Measurements from ENCODE around the gene ABCG1. TPM values are rescaled to one million over a fixed set of nuclear protein-coding genes. Genes with fewer than 3 reads are reported as not detected.
A peak's percentile ranks its signal among the peaks of the same experiment; 100 is the strongest.

The ABCG1 gene
- total RNA-seq, 2 experiments from 2014 or later: 6.7 to 13.2 TPM

DNA sequence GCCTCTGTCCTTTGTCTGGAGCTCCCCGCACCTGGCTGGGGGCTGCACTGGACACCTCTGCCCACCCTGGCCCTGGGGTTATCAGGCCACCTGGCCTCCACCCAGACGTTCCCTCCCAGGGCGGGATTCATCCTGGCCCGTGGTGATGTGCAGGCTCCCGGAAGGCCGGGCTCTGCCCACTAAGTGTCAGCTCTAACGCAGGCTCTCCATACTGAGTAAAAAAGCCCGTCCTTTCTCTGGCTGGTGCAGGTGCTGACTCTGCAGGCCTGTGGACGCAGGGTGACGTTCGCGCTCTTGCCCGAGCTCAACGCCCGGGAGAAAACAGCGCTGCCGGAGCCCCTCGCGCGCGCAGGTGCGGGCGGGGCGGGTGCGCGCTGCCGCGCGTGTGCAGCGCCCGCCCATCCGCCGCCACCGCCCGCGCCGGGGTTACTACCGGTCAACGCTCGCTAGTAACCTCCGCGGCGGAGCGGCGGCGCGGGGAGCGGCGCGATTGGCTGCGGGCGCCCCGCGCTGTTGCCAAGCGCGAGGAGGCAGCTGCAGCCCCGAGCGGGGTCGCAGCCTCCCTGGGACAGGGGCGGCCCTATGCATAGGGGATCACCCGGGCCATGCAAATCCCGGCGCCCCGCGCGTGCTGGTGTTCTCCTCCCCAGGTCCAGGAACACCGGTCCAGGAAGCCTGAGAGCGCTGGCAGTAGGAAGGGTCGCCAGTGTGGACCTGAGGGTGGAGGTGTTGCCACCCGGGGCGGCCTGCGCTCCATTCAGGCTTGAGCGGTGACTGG, 15.7 kb downstream of the ABCG1 start:
- Mint-ChIP-seq H3K27me3 (no peaks in the 10 kb centered on the region), H3K27ac (peak overlapping the region; percentile 89), H3K36me3 (peaks cover 3% of the 10 kb centered on the region), H3K9me3 (ENCODE audit: low read depth) (no peaks in the 10 kb centered on the region), H3K4me3 (peak overlapping the region; percentile 64), H3K4me1 (peaks cover 87% of the 10 kb centered on the region)
- DNase-seq (peak; percentile 86), ATAC-seq (peak; percentile 76)
- CTCF ChIA-PET: interaction anchor here (0.7 to 3.6 kb wide), 10 partner anchors 9 to 170 kb away, joined by 3 to 25 read pairs (median 9); partner anchors contain the start of gene ABCG1

DNA sequence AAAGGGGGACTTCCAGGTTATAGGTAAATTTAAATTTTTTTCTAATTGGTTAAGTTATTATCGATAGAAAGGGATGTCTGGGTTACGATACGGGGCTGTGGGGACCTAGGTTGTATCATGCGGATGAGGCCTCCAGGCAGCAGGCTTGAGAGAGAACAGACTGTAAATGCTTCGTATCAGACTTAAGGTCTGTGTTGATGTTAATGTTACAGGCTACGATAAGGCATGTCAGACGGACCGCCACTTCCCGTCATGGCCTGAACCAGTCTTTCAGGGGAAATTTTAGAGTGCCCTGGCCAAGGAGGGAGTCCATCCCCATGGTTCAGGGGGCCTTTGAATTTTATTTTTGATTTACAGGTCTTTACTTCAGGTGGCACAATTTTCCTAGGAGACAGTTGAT, 16.7 kb downstream of the ABCG1 start:
- Mint-ChIP-seq H3K4me3 (no peak overlapping the region), H3K27ac (peak overlapping the region; percentile 86), H3K9me3 (ENCODE audit: low read depth) (no peaks in the 10 kb centered on the region), H3K36me3 (peaks cover 1% of the 10 kb centered on the region), H3K27me3 (no peaks in the 10 kb centered on the region), H3K4me1 (peaks cover 82% of the 10 kb centered on the region)
- CTCF ChIA-PET: interaction anchor here (1.2 to 3.6 kb wide), 3 partner anchors 15 to 90 kb away, joined by 3 to 25 read pairs (median 24); partner anchors contain the start of gene ABCG1
- DNase-seq (no peak), ATAC-seq (no peak)

GRCh38 chr21:42236014-42236413, 17.1 kb downstream of the ABCG1 start:
- Mint-ChIP-seq H3K4me3 (no peak overlapping the region), H3K27me3 (no peaks in the 10 kb centered on the region), H3K27ac (peak overlapping the region; percentile 86), H3K9me3 (ENCODE audit: low read depth) (no peaks in the 10 kb centered on the region), H3K4me1 (peaks cover 80% of the 10 kb centered on the region), H3K36me3 (no peaks in the 10 kb centered on the region)
- CTCF ChIA-PET: interaction anchor here (1.2 to 4.4 kb wide), 2 partner anchors 25 to 90 kb away, joined by 3 to 64 read pairs; no protein-coding TSS in a partner anchor
- DNase-seq (no peak), ATAC-seq (no peak)

DNA sequence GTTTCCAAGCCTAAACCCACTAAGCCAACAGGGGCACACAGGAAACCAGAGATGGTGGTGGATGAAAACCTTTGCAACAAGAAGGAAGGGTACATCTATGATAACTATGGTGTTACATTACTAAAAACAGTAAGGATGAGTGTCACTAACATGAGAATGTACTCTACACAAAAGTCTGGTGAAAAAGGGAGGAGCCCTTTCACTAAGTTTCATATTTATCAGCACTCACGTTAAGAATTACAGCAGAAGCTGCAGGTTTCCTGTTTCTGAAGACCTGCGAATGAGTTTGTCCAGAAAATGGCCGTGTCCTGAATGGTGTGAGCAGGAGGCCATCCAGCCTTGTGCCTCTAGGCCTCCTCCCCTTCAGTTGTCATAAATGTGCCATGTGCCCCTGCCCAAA, 17.8 kb downstream of the ABCG1 start:
- ATAC-seq (peak; percentile 17), DNase-seq (peak; percentile 51)
- no peak overlapping the region for H3K4me3 Mint-ChIP-seq
- H3K36me3 Mint-ChIP-seq: no peaks in the 10 kb centered on the region
- H3K4me1 Mint-ChIP-seq: peaks cover 74% of the 10 kb centered on the region
- H3K27me3 Mint-ChIP-seq: no peaks in the 10 kb centered on the region
- H3K9me3 Mint-ChIP-seq (ENCODE audit: low read depth): no peaks in the 10 kb centered on the region
- H3K27ac Mint-ChIP-seq: peak overlapping the region; percentile 86
- CTCF ChIA-PET: interaction anchor here (1.1 to 4.4 kb wide), 7 partner anchors 24 to 91 kb away, joined by 3 to 64 read pairs (median 8); no protein-coding TSS in a partner anchor

DNA sequence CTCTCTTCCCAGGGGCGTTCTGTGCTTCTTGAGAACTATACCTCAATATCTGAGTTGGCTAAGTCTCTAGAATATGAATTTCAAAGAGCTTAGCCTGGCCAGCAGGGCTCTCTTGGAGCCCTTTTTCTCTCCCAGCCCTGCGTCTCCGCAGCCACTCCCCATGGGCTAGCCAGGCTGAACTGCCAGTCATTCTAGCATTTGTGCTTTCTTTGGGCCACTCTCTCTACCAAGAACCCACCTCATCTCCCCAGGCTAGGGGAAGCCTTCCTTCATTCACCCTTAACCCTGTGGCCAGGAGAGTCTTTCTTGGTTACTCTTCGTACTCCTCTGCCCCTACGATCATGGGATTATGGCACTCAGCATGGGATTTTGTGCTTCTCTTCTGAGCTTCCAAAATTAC, 18.2 kb downstream of the ABCG1 start:
- CTCF ChIA-PET: interaction anchor here (0.7 to 4.4 kb wide), 10 partner anchors 10 to 92 kb away, joined by 3 to 64 read pairs (median 10); partner anchors contain the start of gene ABCG1
- no peak for ATAC-seq
- peak overlapping the region; percentile 13 for H3K4me3 Mint-ChIP-seq
- no peaks in the 10 kb centered on the region for H3K27me3 Mint-ChIP-seq
- no peak for DNase-seq
- H3K9me3 Mint-ChIP-seq (ENCODE audit: low read depth): no peaks in the 10 kb centered on the region
- peak overlapping the region; percentile 86 for H3K27ac Mint-ChIP-seq
- peaks cover 71% of the 10 kb centered on the region for H3K4me1 Mint-ChIP-seq
- H3K36me3 Mint-ChIP-seq: no peaks in the 10 kb centered on the region

GRCh38 chr21:42237577-42237976, 18.6 kb downstream of the ABCG1 start:
- Mint-ChIP-seq H3K36me3 (no peaks in the 10 kb centered on the region), H3K9me3 (ENCODE audit: low read depth) (no peaks in the 10 kb centered on the region), H3K27me3 (no peaks in the 10 kb centered on the region), H3K4me1 (peaks cover 67% of the 10 kb centered on the region), H3K4me3 (peak overlapping the region; percentile 47), H3K27ac (peak overlapping the region; percentile 86)
- ATAC-seq: no peak
- DNase-seq: peak; percentile 75
- CTCF ChIA-PET: interaction anchor here (0.7 to 4.4 kb wide), 14 partner anchors 8 to 92 kb away, joined by 3 to 64 read pairs (median 6); partner anchors contain the start of gene ABCG1

GRCh38 chr21:42238185-42238934, 19.4 kb downstream of the ABCG1 start:
- no peaks in the 10 kb centered on the region for H3K36me3 Mint-ChIP-seq
- peaks cover 59% of the 10 kb centered on the region for H3K4me1 Mint-ChIP-seq
- no peaks in the 10 kb centered on the region for H3K27me3 Mint-ChIP-seq
- ATAC-seq: peak; percentile 22
- CTCF ChIA-PET: interaction anchor here (0.9 to 4.4 kb wide), 18 partner anchors 8 to 211 kb away, joined by 3 to 64 read pairs (median 6); partner anchors contain the start of gene ABCG1
- H3K9me3 Mint-ChIP-seq (ENCODE audit: low read depth): no peaks in the 10 kb centered on the region
- peak; percentile 74 for DNase-seq
- H3K4me3 Mint-ChIP-seq: peak overlapping the region; percentile 47
- H3K27ac Mint-ChIP-seq: peak overlapping the region; percentile 86

DNA sequence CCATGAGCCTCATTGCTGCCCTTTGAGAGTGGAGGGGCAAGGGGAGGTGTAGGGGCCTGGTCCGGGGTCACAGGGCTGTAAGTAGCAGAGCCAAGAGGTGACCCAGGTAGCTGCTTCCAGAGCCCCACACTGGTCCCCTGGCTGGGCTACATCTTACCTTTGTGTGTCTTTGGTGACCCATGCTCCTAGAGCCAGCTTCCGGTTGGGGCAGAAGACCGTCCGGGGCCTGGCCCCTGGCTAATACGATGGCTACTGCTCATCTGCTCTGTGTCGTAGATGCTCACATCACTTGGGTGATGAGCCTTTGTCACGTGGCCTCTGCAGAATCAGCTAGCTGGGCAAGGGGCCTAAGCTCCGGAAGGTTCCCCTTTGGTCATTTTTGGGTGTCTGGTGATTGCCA, 20.6 kb downstream of the ABCG1 start:
- Mint-ChIP-seq H3K27me3 (no peaks in the 10 kb centered on the region), H3K4me3 (no peak overlapping the region), H3K27ac (no peak overlapping the region), H3K9me3 (ENCODE audit: low read depth) (no peaks in the 10 kb centered on the region), H3K4me1 (peaks cover 48% of the 10 kb centered on the region), H3K36me3 (no peaks in the 10 kb centered on the region)
- no peak for DNase-seq
- no peak for ATAC-seq
- CTCF ChIA-PET: interaction anchor here (0.9 to 4.4 kb wide), 12 partner anchors 7 to 94 kb away, joined by 3 to 64 read pairs (median 6); partner anchors contain the start of gene ABCG1

GRCh38 chr21:42239973-42240372, 21.0 kb downstream of the ABCG1 start:
- Mint-ChIP-seq H3K27me3 (no peaks in the 10 kb centered on the region), H3K27ac (no peak overlapping the region), H3K36me3 (no peaks in the 10 kb centered on the region), H3K9me3 (ENCODE audit: low read depth) (no peaks in the 10 kb centered on the region), H3K4me1 (peaks cover 48% of the 10 kb centered on the region), H3K4me3 (no peak overlapping the region)
- CTCF ChIA-PET: interaction anchor here (1.5 to 4.4 kb wide), 5 partner anchors 13 to 94 kb away, joined by 3 to 64 read pairs (median 9); no protein-coding TSS in a partner anchor
- ATAC-seq (no peak), DNase-seq (no peak)

DNA sequence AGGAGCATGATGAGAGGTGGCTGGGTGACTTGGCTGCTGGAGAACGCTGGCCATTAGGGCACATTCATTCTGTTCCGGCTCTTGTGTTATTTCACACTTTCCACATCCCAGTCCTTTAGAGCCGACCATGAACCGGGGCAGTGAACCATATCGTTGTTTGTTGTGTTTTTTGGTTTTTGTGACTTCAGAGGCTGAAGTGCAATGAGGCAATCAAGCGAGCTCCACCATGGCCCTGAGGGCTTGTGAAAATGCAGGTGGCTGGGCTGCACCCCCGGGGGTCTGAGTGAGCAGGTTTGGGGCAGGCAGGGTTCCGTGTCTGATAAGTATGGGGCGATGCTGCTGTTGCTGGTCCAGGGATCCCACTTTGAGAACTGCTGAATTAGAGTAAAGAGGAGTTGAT, 23.7 kb downstream of the ABCG1 start:
- peaks cover 9% of the 10 kb centered on the region for H3K27me3 Mint-ChIP-seq
- H3K27ac Mint-ChIP-seq: no peak overlapping the region
- H3K4me3 Mint-ChIP-seq: no peak overlapping the region
- CTCF ChIA-PET: interaction anchor here (2.6 kb wide), 1 partner anchor 16 kb away, joined by 10 read pairs; no protein-coding TSS in a partner anchor
- peaks cover 21% of the 10 kb centered on the region for H3K4me1 Mint-ChIP-seq
- H3K36me3 Mint-ChIP-seq: no peaks in the 10 kb centered on the region
- ATAC-seq: no peak
- no peak for DNase-seq
- H3K9me3 Mint-ChIP-seq (ENCODE audit: low read depth): no peaks in the 10 kb centered on the region

DNA sequence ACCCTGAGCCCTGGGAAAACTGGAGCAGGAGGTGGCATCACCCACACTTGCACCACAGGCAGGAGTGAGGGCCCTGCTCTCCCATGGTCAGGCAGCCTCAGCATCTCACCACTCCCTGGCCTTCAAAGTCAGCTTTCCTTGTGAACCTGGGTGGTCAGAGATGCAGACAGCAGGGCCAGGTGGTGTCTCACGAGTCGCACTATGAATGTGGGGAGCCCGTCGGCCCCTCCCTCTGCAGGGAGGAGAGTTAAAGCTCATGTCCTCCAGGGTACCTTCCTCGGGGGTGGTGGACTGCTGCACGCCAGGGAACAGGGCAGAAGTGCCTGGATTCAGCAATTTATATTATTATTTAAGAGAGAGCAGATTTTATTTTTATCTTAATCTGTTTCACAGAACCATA, 24.1 kb downstream of the ABCG1 start:
- H3K27ac Mint-ChIP-seq: no peak overlapping the region
- H3K27me3 Mint-ChIP-seq: peaks cover 9% of the 10 kb centered on the region
- CTCF ChIA-PET: interaction anchor here (2.6 kb wide), 1 partner anchor 16 kb away, joined by 10 read pairs; no protein-coding TSS in a partner anchor
- H3K4me3 Mint-ChIP-seq: no peak overlapping the region
- no peaks in the 10 kb centered on the region for H3K9me3 Mint-ChIP-seq (ENCODE audit: low read depth)
- no peaks in the 10 kb centered on the region for H3K36me3 Mint-ChIP-seq
- DNase-seq: no peak
- peaks cover 17% of the 10 kb centered on the region for H3K4me1 Mint-ChIP-seq
- ATAC-seq: no peak

DNA sequence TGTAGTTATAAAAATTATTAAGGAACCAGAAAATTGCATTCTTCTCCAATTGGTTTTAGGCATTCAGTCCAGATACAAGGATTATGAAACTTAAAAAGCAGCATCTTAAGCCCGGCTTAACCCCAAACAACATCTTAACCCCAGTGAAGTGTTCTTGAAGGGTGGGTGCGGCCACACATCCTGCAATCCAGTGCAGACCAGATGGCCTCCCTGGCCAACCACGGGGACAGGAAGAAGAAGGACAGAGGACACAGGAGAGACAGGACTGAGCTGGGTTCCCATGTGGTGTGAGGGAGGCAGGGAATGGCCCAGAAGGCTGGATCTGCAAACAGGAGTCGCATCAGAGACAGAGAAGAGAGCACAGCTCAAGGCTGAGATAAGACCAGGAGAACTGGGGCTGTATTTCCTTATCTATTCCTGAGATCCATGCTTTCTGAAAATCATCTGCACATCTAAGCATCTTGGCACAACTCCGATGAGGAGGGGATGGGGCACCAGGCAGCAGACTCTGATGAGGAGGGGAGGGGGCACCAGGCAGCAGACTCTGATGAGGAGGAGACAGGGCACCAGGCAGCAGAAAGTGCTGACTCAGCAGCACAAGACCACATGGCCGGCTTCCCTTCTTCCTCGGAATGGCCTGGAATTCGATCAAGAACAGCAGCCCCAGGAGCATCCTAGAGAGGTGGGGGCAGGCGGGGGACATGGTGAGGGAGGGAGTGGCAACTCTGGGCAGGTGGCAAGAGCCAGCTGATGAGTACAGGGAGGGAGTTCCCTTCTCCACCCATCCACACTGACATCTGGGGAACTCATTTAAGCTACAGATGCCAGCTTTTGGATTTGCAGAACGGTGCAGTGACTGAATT, 26.6 kb downstream of the ABCG1 start:
- ATAC-seq (no peak), DNase-seq (no peak)
- Mint-ChIP-seq H3K9me3 (ENCODE audit: low read depth) (no peaks in the 10 kb centered on the region), H3K27me3 (peaks cover 9% of the 10 kb centered on the region), H3K36me3 (peaks cover 1% of the 10 kb centered on the region), H3K27ac (no peak overlapping the region), H3K4me1 (no peaks in the 10 kb centered on the region), H3K4me3 (no peak overlapping the region)
- CTCF ChIA-PET: interaction anchor here (1.1 to 2.2 kb wide), 4 partner anchors 13 to 26 kb away, joined by 3 to 13 read pairs (median 7); no protein-coding TSS in a partner anchor
